ENCODE results near the gene TRAPPC8.
"Not testable (repeated sequence)": the region's sequence is repeated elsewhere in the genome, so short reads cannot be mapped to it uniquely, and the experiment has no call there.

TRAPPC8 gene

DNA sequence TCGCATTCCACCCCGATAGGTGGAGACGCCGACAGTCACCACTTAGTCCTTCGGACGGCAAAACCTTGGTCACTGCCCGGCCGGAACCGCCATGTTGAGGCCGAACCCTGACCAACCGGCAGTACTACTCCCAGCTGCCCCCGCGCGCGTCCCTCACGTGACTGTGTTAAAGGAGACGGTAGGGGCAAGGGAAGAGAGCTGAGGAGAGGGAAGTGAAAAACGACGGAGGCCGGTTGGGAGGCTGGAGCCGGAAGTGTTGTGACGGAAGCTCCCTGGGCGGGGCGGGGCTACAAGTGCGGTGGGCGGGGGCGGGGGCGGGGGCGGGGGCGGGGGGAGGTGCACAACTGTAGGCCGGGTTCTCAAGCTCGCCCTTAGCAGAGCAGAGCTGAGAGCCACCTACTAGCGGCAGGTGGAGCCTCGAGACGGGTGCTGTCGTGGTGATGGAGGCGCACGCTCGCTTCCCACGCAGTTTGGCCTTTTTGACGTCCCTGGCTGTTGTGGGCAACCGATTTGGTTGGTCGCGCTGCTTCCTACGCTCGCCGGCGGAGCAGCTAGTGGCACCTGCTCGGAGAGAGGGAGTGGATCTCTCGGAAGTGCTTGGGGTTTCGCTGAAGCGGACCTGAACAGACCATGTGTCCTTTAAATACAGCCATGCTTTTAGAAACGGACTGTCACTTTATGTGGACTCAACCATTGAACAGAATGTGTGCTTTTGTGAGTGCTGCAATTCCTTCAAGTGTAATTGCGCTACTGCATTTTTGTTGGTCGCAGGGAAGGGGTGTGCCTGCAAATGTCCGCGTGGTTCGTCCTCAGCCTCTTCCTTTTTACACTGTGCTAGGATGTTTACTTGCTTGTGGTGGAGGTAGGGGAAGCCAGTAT, at the start of gene TRAPPC8:
Gene TRAPPC8, minus strand, starts transcription at position 130 of the 879 bp plus-strand sequence. CDS start 364 bp downstream, outside the sequence.
- Mint-ChIP-seq H3K27ac (peak within 1 kb of the TSS; percentile 99 to 100), H3K4me1 (peaks cover 54% of the 10 kb centered on the region), H3K4me3 (peak within 1 kb of the TSS; percentile 99 to 100), H3K27me3 (no peaks in the 10 kb centered on the region), H3K9me3 (no peaks in the 10 kb centered on the region)
- peak; percentile 89 for ATAC-seq
- peak; percentile 88 to 92 for DNase-seq

GRCh38 chr18:31990823-31991222, 47.9 kb upstream of the TRAPPC8 start:
- ATAC-seq: no peak
- DNase-seq: no peak
- H3K4me1 Mint-ChIP-seq: no peaks in the 10 kb centered on the region
- no peaks in the 10 kb centered on the region for H3K27me3 Mint-ChIP-seq
- H3K27ac Mint-ChIP-seq: no peak overlapping the region
- no peak overlapping the region for H3K4me3 Mint-ChIP-seq
- H3K9me3 Mint-ChIP-seq: no peaks in the 10 kb centered on the region

DNA sequence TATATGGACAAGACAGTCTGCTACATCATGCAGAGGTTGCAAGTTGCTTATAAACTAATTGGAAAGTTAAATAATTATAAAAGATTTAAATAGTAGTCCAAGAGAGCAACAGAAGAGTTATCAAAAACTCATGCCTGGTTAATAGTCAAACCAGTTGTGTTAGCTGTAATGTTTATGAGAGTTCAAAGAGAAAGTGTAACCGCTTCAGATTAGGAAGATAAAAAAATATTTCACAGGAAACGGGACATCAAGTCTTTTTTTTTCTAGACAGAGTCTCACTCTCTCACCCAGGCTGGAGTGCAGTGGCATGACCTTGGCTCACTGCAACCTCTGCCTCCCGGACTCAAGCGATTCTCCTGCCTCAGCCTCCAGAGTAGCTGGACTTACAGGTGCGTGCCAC, 41.0 kb upstream of the TRAPPC8 start:
- H3K4me3 Mint-ChIP-seq: no peak overlapping the region

DNA sequence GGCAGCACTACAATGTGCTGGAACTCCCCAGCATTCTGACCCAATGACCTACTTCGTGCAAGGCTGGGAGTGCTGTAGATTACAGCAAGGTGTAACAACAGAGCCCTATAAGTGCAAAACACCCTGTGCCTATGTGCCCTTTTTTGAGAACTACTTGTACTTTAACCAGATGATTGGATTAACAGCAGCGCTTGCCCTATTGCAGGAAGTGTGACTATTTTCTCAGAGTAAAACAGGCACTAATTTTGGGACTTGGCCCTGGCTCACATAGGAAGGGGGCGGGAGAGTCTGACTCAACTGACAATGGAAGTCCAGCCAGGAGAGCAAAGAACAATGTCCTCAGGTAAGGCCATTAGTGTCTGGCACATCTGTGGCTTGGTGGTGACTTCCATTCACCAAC, 40.1 kb upstream of the TRAPPC8 start:
- Mint-ChIP-seq H3K4me3 (no peak overlapping the region), H3K27me3 (no peaks in the 10 kb centered on the region), H3K4me1 (peaks cover 6% of the 10 kb centered on the region), H3K27ac (no peak overlapping the region), H3K9me3 (peaks cover 5 to 17% of the 10 kb centered on the region in 2 donors)
- ATAC-seq: no peak
- DNase-seq: no peak

More for the DNA sequence above, 41.0 kb upstream of the TRAPPC8 start:
- H3K4me1 Mint-ChIP-seq: peaks cover 6% of the 10 kb centered on the region
- H3K9me3 Mint-ChIP-seq: peaks cover 2 to 8% of the 10 kb centered on the region in 2 donors
- ATAC-seq (no peak), DNase-seq (no peak)
- H3K27me3 Mint-ChIP-seq: no peaks in the 10 kb centered on the region
- H3K27ac Mint-ChIP-seq: no peak overlapping the region

GRCh38 chr18:31980863-31981262, 37.9 kb upstream of the TRAPPC8 start:
- Mint-ChIP-seq H3K4me1 (peaks cover 6% of the 10 kb centered on the region), H3K9me3 (peaks cover 5 to 23% of the 10 kb centered on the region in 2 donors), H3K4me3 (no peak overlapping the region), H3K27ac (no peak overlapping the region), H3K27me3 (no peaks in the 10 kb centered on the region)
- ATAC-seq (no peak), DNase-seq (no peak)

GRCh38 chr18:31979714-31980113, 36.8 kb upstream of the TRAPPC8 start:
- H3K4me3 Mint-ChIP-seq: no peak overlapping the region
- H3K4me1 Mint-ChIP-seq: peaks cover 4% of the 10 kb centered on the region
- no peaks in the 10 kb centered on the region for H3K27me3 Mint-ChIP-seq
- H3K9me3 Mint-ChIP-seq: peaks cover 14 to 34% of the 10 kb centered on the region in 2 donors
- ATAC-seq: no peak
- DNase-seq: no peak
- H3K27ac Mint-ChIP-seq: no peak overlapping the region

GRCh38 chr18:31978616-31979015, 35.7 kb upstream of the TRAPPC8 start:
- ATAC-seq (no peak), DNase-seq (no peak)
- no peaks in the 10 kb centered on the region for H3K4me1 Mint-ChIP-seq
- H3K27ac Mint-ChIP-seq: no peak overlapping the region
- peaks cover 23 to 45% of the 10 kb centered on the region in 2 donors for H3K9me3 Mint-ChIP-seq
- no peak overlapping the region for H3K4me3 Mint-ChIP-seq
- no peaks in the 10 kb centered on the region for H3K27me3 Mint-ChIP-seq

DNA sequence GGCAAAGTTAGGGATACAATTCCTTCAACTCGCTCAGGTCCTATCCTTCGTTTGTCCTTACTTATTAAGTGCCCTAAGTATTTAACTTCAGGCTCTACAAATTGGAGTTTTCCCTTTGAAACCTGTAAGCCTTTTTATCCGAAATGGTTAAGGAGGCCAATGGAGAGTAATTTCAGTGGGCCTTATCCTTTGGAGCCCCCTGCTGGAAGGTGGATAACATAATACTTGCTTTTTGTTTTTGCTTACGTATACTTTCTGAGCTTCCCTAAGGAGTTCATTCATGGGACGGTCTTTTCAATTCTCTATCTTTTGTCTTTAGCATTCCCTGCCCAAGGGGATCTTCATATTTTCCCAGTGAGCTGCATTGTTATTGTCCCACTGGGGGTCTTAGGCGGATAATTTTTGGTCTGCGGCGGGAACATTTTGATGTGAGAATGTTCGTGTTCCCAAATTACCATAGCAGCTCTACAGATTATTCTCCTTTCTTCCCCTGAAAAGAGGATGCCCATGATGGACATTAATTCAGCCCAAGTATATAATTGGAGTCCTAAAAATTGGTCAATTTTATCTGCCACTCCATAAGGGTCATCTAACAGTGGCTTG, 34.4 kb upstream of the TRAPPC8 start:
- DNase-seq (peak in 1 of 2 donors; percentile 10), ATAC-seq (no peak)
- H3K27ac Mint-ChIP-seq: no peak overlapping the region

DNA sequence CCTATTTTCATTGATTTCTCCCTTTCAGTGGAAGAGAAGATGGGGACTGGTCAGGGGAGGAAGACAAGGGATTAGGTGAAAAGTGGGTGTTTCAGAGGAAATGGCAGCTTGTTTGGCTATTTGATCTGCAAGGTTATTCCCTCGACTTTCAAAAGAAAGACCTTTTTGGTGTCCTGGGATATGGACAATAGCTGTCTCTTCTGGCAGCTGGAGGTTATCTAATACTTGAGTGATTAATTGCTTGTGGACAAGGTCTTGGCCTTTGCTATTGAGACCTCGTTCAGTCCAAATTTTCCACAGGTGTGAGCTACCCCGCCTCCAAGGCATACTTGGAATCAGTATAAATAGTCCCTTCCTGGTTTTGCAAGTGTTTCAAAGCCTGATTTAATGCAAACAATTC, 33.3 kb upstream of the TRAPPC8 start:
- peaks cover 30 to 56% of the 10 kb centered on the region in 2 donors for H3K9me3 Mint-ChIP-seq

More for the DNA sequence above, 34.4 kb upstream of the TRAPPC8 start:
- no peaks in the 10 kb centered on the region for H3K27me3 Mint-ChIP-seq
- peaks cover 26 to 50% of the 10 kb centered on the region in 2 donors for H3K9me3 Mint-ChIP-seq
- no peaks in the 10 kb centered on the region for H3K4me1 Mint-ChIP-seq
- H3K4me3 Mint-ChIP-seq: no peak overlapping the region

GRCh38 chr18:31973929-31974546, 31.1 kb upstream of the TRAPPC8 start:
- no peak overlapping the region for H3K27ac Mint-ChIP-seq
- H3K4me1 Mint-ChIP-seq: no peaks in the 10 kb centered on the region
- H3K9me3 Mint-ChIP-seq: peaks cover 29 to 48% of the 10 kb centered on the region in 2 donors
- ATAC-seq (no peak), DNase-seq (no peak)
- no peak overlapping the region for H3K4me3 Mint-ChIP-seq
- H3K27me3 Mint-ChIP-seq: no peaks in the 10 kb centered on the region

More for the DNA sequence above, 33.3 kb upstream of the TRAPPC8 start:
- ATAC-seq: no peak
- no peak overlapping the region for H3K4me3 Mint-ChIP-seq
- DNase-seq: no peak
- H3K4me1 Mint-ChIP-seq: no peaks in the 10 kb centered on the region
- H3K27ac Mint-ChIP-seq: no peak overlapping the region
- no peaks in the 10 kb centered on the region for H3K27me3 Mint-ChIP-seq

GRCh38 chr18:31970617-31971016, 27.7 kb upstream of the TRAPPC8 start:
- H3K4me1 Mint-ChIP-seq: no peaks in the 10 kb centered on the region
- peaks cover 24 to 30% of the 10 kb centered on the region in 2 donors for H3K9me3 Mint-ChIP-seq
- H3K27ac Mint-ChIP-seq: peak overlapping the region; percentile 1 to 29
- no peaks in the 10 kb centered on the region for H3K27me3 Mint-ChIP-seq
- no peak overlapping the region for H3K4me3 Mint-ChIP-seq
- no peak for ATAC-seq
- no peak for DNase-seq

- H3K27ac Mint-ChIP-seq: no peak overlapping the region
- no peaks in the 10 kb centered on the region for H3K4me1 Mint-ChIP-seq
These were observed 22.5 kb upstream of the TRAPPC8 start for GRCh38 chr18:31965316-31965970.

GRCh38 chr18:31957728-31958127, 14.8 kb upstream of the TRAPPC8 start:
- H3K27ac Mint-ChIP-seq: peak overlapping the region in 1 of 2 donors; percentile 65
- ATAC-seq (no peak), DNase-seq (no peak)
- no peaks in the 10 kb centered on the region for H3K9me3 Mint-ChIP-seq
- H3K4me1 Mint-ChIP-seq: no peaks in the 10 kb centered on the region
- H3K4me3 Mint-ChIP-seq: no peak overlapping the region
- no peaks in the 10 kb centered on the region for H3K27me3 Mint-ChIP-seq

More at GRCh38 chr18:31965316-31965970, 22.5 kb upstream of the TRAPPC8 start:
- no peak for ATAC-seq
- H3K4me3 Mint-ChIP-seq: no peak overlapping the region
- H3K27me3 Mint-ChIP-seq: no peaks in the 10 kb centered on the region
- H3K9me3 Mint-ChIP-seq: no peaks in the 10 kb centered on the region
- no peak for DNase-seq

DNA sequence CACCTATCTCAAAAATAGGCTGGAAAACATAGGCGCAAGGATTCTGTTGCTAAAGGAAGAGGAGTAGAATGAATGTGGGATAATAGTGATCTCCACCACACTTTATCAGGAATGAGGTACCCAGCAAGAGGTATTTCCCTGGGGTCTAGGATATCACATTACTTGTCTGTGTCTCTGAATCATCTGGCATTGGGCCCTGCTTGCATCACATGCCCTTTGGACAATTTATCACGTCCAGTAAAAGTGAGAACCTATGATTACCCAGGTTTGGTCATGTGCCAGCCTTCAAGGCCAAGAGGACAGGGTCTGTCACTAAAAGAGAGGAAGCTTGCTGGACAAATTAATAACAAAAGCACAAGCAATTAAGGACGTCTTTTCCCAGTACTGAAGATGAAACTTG, 11.4 kb upstream of the TRAPPC8 start:
- no peaks in the 10 kb centered on the region for H3K9me3 Mint-ChIP-seq
- no peaks in the 10 kb centered on the region for H3K4me1 Mint-ChIP-seq
- H3K27ac Mint-ChIP-seq: no peak overlapping the region
- H3K4me3 Mint-ChIP-seq: no peak overlapping the region
- no peak for DNase-seq
- no peak for ATAC-seq
- H3K27me3 Mint-ChIP-seq: no peaks in the 10 kb centered on the region

- not testable (repeated sequence) for ATAC-seq, H3K27me3 Mint-ChIP-seq
These were observed 10.8 kb upstream of the TRAPPC8 start for GRCh38 chr18:31953699-31954098.

More at GRCh38 chr18:31953699-31954098, 10.8 kb upstream of the TRAPPC8 start:
- not testable (repeated sequence) for H3K4me1 Mint-ChIP-seq, H3K9me3 Mint-ChIP-seq, DNase-seq, H3K4me3 Mint-ChIP-seq, H3K27ac Mint-ChIP-seq

Measured in stimulated activated naive CD8-positive, alpha-beta T cell treated with anti-CD3 and anti-CD28 coated beads, Interleukin-15, amount 100 ng/mL, for 72 hours (primary cell).